ENCODE measurements around the gene EPHB3.

The EPHB3 gene

DNA sequence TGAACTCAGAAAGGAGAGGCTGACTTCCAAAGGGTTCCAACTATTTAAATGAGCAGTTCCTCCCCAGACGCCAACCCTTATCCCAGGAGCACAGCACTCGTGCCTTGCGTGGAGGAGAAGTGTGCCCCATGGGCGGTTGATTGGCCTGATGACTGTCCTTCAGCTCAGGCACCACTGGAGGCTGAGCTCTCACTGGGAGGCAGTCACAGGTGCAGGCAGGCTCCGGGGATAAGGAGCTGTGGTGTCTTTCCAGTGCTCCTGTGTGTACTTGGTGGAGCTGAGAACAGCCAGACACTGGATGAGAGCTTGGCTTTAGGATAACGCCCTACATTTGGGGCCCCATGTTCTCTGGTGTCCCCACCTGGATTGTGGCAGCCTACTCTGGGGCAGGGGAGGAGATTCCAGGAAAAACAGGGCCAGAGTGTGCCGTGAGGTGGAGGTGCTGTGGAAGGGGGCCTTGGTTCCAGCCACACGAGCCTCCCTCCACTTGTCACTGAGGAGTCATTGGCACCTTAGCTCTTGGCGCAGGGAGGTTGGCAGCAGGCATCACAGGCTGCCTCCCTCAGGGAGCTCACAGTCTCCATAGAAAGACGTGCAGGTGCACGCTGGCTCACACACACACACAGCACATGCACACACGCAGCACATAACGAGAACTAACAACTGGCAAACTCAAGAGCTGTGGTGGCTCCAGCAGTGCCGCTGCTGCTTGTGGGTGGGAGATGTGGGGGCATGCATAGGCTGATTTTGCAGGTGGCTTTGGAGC lies 22.7 kb upstream of the EPHB3 start:
- H3K27ac Mint-ChIP-seq, result no peak overlapping the region
- H3K9me3 Mint-ChIP-seq, result no peaks in the 10 kb centered on the region
- peaks cover 40 to 62% of the 10 kb centered on the region in 2 donors for H3K27me3 Mint-ChIP-seq
- peaks cover 4 to 11% of the 10 kb centered on the region in 2 donors for H3K4me1 Mint-ChIP-seq
- H3K36me3 Mint-ChIP-seq, result no peaks in the 10 kb centered on the region
- ATAC-seq (replicated peaks) (no peak), DNase-seq (no peak)
- H3K4me3 Mint-ChIP-seq, result no peak overlapping the region

DNA sequence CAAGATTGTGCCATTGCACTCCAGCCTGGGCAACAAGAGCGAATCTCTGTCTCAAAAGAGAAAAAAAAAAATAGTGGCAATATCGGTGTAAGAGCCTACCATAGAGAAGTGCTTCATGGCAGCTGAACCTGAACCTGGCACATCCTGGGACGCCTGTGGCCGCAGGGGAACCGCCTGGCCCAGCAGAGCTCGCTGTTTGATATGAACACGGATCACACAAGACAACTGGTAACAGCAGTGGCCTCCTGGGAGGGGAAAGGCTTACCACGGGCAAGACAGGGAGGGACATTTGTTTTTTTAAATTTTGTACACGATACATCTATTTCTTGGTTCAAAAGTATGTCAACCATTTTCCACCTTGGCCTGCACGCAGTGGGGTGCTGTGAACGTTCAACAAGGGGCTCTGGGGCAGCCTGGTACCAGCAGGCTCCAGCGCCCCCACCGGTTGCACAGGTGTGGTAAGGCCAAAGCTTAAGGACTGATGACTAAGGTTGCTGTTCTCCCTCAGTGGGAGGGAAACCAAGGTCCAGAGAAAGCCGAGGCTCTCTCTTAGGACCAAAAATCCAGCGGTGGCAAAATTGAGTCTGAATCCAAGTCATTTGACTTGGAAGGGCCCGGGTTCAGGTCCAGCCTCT lies 21.7 kb upstream of the EPHB3 start:
- H3K36me3 Mint-ChIP-seq, result no peaks in the 10 kb centered on the region
- H3K9me3 Mint-ChIP-seq, result no peaks in the 10 kb centered on the region
- peaks cover 7 to 15% of the 10 kb centered on the region in 2 donors for H3K4me1 Mint-ChIP-seq
- ATAC-seq (replicated peaks) (no peak), DNase-seq (no peak)
- no peak overlapping the region for H3K4me3 Mint-ChIP-seq
- peaks cover 44 to 58% of the 10 kb centered on the region in 2 donors for H3K27me3 Mint-ChIP-seq
- H3K27ac Mint-ChIP-seq, result no peak overlapping the region

DNA sequence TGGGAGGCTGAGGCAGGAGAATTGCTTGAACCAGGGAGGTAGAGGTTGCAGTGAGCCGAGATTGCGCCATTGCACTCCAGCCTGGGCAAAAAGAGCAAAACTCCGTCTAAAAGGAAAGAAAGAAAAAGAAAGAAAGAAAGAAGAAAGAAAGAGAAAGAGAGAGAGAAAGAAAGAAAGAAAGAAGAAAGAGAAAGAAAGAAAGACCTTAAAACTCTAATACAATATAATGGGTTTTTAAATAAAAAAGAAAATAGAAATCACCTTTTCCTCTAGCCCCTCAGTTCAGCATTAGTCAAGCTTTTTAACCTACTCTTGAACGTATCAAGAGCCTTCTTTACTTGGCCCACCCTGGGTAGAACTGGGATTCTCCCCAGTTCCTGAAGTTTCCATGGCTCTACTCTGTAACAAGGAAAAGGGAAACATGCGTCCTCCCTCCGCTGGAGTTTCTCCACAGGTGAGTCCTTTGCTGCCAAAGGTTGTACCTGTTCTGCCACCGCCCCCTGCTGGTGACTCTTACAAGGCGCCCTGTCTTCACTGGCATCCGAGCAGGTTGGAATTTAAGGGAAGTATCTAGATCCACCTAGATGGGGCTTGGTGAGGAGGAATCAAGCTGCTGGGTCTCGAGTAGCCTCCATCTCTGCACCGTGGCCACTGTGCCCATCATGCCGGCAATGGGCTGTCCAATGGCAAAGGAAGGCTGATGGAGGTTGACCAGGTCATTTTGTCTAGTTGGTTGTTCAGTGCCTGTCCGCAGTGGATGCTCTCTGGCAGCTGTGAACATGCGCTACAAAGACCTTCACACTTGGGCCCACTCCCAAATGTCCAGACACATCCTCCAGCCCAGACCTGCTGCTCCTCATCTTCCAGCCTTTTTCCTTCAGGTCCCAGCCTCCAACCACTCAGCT lies 20.6 kb upstream of the EPHB3 start:
- Mint-ChIP-seq H3K27ac (no peak overlapping the region), H3K36me3 (no peaks in the 10 kb centered on the region), H3K4me1 (peaks cover 10 to 22% of the 10 kb centered on the region in 2 donors), H3K27me3 (peaks cover 44 to 68% of the 10 kb centered on the region in 2 donors), H3K4me3 (no peak overlapping the region), H3K9me3 (no peaks in the 10 kb centered on the region)
- DNase-seq, result peak; percentile 43
- ATAC-seq (replicated peaks), result peak; percentile 61 to 69

DNA sequence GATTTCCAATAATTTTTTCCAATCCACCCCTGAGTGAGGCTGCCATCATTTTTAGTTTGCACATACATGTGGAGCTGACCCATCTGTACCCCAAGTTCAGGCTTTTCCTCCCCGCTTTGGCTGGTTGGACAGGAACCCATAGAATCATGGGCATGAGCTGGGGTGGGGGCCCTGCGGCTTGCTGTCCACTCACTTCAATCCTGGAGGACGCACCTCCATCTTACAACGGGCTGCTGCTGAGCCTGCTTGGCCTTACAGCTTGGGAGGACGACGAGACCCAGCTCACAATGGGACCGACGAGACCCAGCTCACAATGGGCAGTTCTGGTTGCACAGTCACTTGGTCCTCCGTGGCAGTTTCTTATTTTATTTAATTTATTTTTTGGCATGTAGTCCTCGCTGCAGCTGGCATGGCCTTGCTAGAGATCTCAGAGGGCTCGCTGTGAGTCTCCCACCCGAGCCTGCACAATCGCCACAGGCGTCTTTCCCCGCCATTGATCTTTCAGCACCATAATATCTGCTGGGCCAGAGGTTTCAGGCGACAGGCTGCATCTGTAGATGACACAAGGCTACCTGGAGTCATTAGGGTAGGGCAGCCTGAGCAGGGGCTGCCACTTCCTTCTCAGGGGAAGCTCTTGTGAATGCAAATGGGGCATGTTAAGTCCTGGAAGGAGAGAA lies 19.6 kb upstream of the EPHB3 start:
- Mint-ChIP-seq H3K4me1 (peaks cover 16 to 28% of the 10 kb centered on the region in 2 donors), H3K36me3 (no peaks in the 10 kb centered on the region), H3K9me3 (no peaks in the 10 kb centered on the region), H3K27ac (no peak overlapping the region), H3K4me3 (no peak overlapping the region), H3K27me3 (peaks cover 44 to 68% of the 10 kb centered on the region in 2 donors)
- DNase-seq (no peak), ATAC-seq (replicated peaks) (no peak)

DNA sequence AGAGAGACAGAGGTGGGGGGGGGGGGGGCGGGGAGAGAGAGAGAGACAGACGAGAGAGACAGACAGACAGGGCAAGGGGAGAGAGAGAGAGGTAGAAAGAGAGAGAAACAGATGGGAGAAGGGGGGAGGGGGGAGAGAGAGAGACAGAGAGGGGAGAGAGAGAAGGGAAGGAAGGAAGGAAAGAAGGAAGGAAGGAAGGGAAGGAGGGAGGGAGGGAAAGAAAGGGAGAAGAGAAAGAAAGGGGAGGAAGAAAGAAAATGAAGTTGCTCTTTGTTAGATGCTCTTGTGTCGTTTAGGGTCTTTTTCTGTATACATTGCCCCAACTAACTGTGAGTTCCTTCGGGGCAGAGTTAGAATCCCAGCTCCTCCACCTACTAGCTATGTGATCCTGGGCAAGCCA lies 19.0 kb upstream of the EPHB3 start:
- H3K27ac Mint-ChIP-seq, result no peak overlapping the region
- H3K4me1 Mint-ChIP-seq, result peaks cover 16 to 28% of the 10 kb centered on the region in 2 donors
- ATAC-seq (replicated peaks) (no peak), DNase-seq (no peak)
- H3K27me3 Mint-ChIP-seq, result peaks cover 44 to 68% of the 10 kb centered on the region in 2 donors
- H3K9me3 Mint-ChIP-seq, result no peaks in the 10 kb centered on the region
- H3K4me3 Mint-ChIP-seq, result no peak overlapping the region
- H3K36me3 Mint-ChIP-seq, result no peaks in the 10 kb centered on the region

DNA sequence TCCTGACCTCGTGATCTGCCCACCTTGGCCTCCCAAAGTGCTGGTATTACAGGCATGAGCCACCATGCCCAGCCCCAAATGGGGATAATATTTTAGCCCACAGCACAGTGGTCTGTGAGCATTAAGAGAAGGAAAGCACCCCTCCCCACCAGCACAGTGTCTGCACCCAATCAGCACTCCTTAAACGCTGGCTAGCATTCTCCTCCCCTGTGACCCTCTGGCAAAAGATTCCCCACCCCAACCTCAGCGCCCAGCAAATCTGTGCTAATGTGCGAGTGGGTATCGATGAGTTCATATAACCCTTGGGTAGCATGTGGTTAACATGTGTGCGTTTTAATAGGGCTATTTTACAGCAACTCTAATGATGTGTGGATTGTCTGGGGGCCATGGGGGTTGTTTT lies 18.3 kb upstream of the EPHB3 start:
- Mint-ChIP-seq H3K36me3 (no peaks in the 10 kb centered on the region), H3K27me3 (peaks cover 44 to 68% of the 10 kb centered on the region in 2 donors), H3K4me1 (peaks cover 16 to 28% of the 10 kb centered on the region in 2 donors), H3K27ac (no peak overlapping the region), H3K4me3 (no peak overlapping the region), H3K9me3 (no peaks in the 10 kb centered on the region)
- ATAC-seq (replicated peaks) (no peak), DNase-seq (no peak)

DNA sequence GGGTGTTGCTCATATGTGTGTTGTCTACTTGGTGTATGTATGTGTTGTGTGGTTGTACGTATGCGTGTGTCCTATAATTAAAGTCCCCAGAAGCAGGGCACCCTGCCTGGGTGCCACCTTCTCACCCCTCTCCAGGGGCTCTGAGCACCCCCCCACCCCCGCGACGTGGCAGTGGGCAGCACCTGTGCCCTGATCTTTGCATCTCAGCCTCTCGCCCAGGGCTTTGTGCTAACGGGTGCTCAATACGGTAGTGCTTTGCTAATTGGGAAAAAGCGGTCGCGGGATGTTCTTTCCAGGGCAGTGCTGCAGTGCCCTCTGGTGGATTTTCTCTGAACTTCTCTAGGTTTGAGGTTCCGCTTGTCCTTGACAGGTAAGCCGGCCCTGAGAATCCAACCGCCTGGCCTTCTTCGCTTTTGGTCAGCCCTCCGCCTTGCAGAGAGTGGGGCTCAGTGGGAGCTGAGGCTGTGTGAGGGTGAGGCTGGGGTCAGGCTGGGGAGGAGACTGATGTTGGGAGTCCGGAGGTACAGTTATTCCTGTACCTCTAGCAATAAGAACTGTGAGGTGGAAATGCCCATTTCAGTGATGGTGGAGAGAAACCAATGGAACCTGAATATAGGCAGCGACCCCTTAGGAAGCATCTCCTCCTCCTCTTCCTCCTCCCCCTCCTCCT lies 17.6 kb upstream of the EPHB3 start:
- Mint-ChIP-seq H3K27ac (no peak overlapping the region), H3K4me3 (no peak overlapping the region), H3K27me3 (peaks cover 36 to 62% of the 10 kb centered on the region in 2 donors), H3K36me3 (no peaks in the 10 kb centered on the region), H3K4me1 (peaks cover 16 to 28% of the 10 kb centered on the region in 2 donors), H3K9me3 (no peaks in the 10 kb centered on the region)
- ATAC-seq (replicated peaks) (peak; percentile 77 to 91), DNase-seq (peak; percentile 74)

DNA sequence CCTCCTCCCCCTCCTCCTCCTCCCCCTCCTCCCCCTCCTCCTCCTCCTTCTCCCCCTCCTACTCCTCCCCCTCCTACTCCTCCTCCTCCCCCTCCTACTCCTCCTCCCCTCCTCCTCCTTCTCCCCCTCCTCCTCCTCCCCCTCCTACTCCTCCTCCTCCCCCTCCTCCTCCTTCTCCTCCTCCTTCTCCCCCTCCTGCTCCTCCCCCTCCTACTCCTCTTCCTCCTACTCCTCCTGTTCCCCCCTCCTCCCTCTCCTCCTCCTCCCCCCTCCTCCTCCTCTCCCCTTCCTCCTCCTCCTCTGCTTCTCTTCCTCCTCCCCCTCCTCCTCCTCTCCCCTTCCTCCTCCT lies 17.1 kb upstream of the EPHB3 start:
- Mint-ChIP-seq H3K4me3 (no peak overlapping the region), H3K36me3 (no peaks in the 10 kb centered on the region), H3K4me1 (peaks cover 16 to 28% of the 10 kb centered on the region in 2 donors), H3K9me3 (no peaks in the 10 kb centered on the region), H3K27ac (no peak overlapping the region), H3K27me3 (peaks cover 33 to 57% of the 10 kb centered on the region in 2 donors)
- no peak for ATAC-seq (replicated peaks)
- no peak for DNase-seq

DNA sequence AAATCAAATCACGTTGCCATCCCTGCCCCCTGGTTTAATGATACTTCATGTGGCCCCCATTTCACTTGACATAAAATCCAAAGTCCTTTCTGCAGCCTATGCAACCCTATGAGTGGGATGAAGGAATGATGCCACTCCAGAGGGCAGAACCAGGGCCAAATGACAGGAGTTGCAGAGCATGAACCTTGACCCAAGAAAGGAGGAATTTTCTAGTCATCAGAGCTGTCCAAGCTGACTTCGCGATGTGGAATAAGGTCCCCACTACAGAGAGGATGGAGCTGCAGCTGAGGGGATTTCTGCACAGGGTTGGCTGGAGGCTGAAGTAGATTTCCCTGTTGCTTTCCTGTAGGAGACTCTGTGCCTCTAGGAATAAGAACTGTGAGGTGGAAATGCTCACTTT lies 15.8 kb upstream of the EPHB3 start:
- H3K4me1 Mint-ChIP-seq, result peaks cover 16 to 27% of the 10 kb centered on the region in 2 donors
- no peaks in the 10 kb centered on the region for H3K36me3 Mint-ChIP-seq
- H3K27ac Mint-ChIP-seq, result no peak overlapping the region
- DNase-seq (no peak), ATAC-seq (replicated peaks) (no peak)
- no peak overlapping the region for H3K4me3 Mint-ChIP-seq
- peaks cover 37 to 56% of the 10 kb centered on the region in 2 donors for H3K27me3 Mint-ChIP-seq
- no peaks in the 10 kb centered on the region for H3K9me3 Mint-ChIP-seq

DNA sequence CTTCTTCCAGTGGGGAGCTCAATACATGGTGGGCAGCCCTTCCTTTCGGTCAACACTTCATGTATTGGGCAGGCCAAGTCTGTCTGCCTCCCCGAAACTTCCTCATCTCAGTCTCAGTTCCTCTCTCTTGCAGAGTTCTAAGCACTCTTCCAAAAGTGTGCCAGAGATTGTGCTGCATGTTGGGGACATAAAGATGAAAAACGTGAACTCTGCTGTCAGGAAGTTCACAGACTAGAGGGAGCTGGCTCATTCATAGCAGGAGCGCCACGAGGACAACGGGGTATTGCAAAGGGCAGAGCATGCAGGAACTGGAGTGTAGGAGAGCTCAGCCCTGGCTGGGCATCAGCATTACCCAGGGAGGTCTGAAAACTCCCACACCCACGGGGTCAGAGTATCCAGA lies 15.3 kb upstream of the EPHB3 start:
- peak; percentile 72 to 74 for ATAC-seq (replicated peaks)
- Mint-ChIP-seq H3K9me3 (no peaks in the 10 kb centered on the region), H3K27ac (no peak overlapping the region), H3K4me1 (peaks cover 16 to 22% of the 10 kb centered on the region in 2 donors), H3K4me3 (no peak overlapping the region), H3K27me3 (peaks cover 36 to 56% of the 10 kb centered on the region in 2 donors), H3K36me3 (no peaks in the 10 kb centered on the region)
- DNase-seq, result no peak

DNA sequence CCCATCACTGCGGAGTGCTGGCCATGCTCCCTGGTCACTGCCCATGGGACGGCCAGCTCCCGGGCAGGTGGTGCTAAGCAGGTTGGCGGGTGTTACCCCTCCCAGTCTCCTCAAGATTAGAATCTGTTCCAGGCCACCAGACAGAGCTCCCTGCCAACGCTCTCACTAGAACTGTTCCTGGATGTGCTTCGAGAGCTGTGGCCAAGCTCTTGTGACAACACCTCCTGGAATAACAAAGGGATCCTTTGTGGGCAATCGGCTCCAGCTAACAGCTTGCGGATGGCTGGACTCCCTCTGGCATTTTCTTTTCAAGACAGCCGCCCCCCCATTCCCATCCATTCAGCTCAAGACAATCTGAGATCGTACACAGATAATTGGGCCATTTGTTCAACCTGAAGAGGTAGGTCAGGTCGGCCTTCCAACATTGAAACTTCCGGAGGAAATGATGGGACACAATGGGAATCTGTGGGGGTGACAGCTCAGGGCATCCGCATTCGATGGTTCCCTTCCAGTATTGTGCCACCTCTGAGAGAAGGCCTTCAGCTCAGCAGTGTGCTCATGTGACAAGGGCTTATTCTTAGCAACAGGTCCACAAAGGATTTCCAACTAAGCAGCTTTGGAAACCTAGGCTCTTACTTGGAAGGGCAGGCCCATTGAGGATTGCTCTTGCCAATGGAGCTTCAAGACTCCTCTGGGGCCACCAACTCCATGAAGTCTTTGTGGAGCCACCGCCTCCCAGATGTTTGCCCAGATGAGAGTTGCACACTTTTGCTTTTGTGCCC lies 11.6 kb upstream of the EPHB3 start:
- Mint-ChIP-seq H3K36me3 (no peaks in the 10 kb centered on the region), H3K9me3 (no peaks in the 10 kb centered on the region), H3K27me3 (peaks cover 34 to 46% of the 10 kb centered on the region in 2 donors), H3K4me3 (no peak overlapping the region), H3K27ac (no peak overlapping the region), H3K4me1 (peaks cover 9 to 13% of the 10 kb centered on the region in 2 donors)
- ATAC-seq (replicated peaks) (no peak), DNase-seq (no peak)

DNA sequence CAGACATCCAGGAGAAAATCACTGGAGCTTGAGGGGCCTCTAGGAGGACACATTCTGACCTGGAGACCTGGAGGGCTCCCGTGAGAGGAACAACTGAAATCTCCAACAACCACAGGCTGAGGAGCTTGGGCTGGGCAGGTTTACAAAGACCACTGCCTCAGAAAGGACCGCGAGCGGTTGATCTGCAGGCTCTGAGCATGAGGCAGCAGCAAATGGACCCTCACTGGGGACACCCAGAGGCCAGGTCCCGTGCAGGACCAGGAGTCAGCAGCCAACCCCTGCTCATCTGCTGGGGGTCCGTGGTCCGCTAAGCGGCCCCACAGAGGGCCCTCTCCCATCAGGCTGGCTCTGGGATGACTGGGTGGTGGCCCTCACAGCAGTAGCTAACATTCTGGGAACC lies 10.5 kb upstream of the EPHB3 start:
- H3K4me1 Mint-ChIP-seq, result peaks cover 5% of the 10 kb centered on the region in 2 donors
- H3K9me3 Mint-ChIP-seq, result no peaks in the 10 kb centered on the region
- peaks cover 38 to 43% of the 10 kb centered on the region in 2 donors for H3K27me3 Mint-ChIP-seq
- H3K36me3 Mint-ChIP-seq, result no peaks in the 10 kb centered on the region
- no peak overlapping the region for H3K4me3 Mint-ChIP-seq
- no peak for ATAC-seq (replicated peaks)
- no peak for DNase-seq
- H3K27ac Mint-ChIP-seq, result no peak overlapping the region

DNA sequence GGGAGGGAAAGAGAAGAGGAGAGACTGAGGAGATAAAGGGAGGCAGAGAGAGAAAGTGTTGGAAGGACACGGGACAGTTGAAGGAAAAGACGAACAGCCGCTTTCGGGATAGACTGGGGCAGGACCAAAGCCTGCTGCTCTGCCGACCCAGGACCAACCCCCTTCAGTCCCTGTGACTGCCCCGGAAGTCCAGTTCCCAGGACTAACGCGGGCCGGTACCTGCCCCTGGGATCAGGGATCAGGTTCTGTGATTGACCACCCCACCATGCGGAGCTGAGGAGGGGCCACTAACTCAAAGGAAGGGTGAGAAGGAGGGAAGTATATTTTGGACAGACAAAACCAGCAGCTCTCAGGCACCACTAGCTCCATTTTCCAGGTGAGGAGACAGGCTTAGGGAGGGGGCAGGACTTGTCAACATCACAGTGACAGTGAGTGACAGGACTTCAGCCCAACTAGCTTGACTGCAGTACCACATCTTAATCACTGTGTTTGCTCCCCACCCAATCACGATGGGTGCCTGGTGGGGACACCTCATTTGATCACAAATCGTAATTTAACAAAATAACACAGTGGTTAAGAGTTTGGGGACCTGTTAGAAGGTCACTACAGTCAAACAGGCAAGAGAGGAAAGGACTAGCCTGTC lies 9.8 kb upstream of the EPHB3 start:
- Mint-ChIP-seq H3K27ac (no peak overlapping the region), H3K4me3 (no peak overlapping the region), H3K27me3 (peaks cover 44 to 49% of the 10 kb centered on the region in 2 donors), H3K9me3 (no peaks in the 10 kb centered on the region), H3K4me1 (no peaks in the 10 kb centered on the region), H3K36me3 (no peaks in the 10 kb centered on the region)
- DNase-seq (no peak), ATAC-seq (replicated peaks) (no peak)

Data from stimulated activated naive B cell treated with anti-CD40 and anti-IgM and Interleukin-4, amounts not matched to agents 10 μg/mL and 1 μg/mL and 100 μg/mL, for 72 hours (primary cell).